Neural progenitor cell (in vitro differentiated cells): ENCODE results near the gene ANHX. TPM values are rescaled to one million over a fixed set of nuclear protein-coding genes. Genes with fewer than 3 reads are reported as not detected.

ENCODE experiments used
- DNase-seq: peaks from one replicate; pipeline ENCODE4 v3.0.0-alpha.2; 2016; ENCODE audit warnings: low spot score
- H2AFZ ChIP-seq: fragments of 200-600 bp; sonication (generic); replicated peaks from 2 replicates; pipeline ENCODE4 v1.6.1; 2016; ENCODE audit warnings: antibody characterized with exemption
- H3F3A ChIP-seq: fragments of 200-600 bp; sonication (generic); 2 replicates; pipeline ENCODE4 v1.6.1; 2016; ENCODE audit warnings: antibody characterized with exemption, low read depth
- H3K27ac ChIP-seq: fragments of 200-600 bp; sonication (generic); 2 replicates; pipeline ENCODE4 v1.5.1; 2016; ENCODE audit warnings: mild to moderate bottlenecking
- H3K27me3 ChIP-seq: fragments of 200-600 bp; sonication (generic); 2 replicates; pipeline ENCODE4 v1.6.1; 2016; ENCODE audit warnings: mild to moderate bottlenecking, moderate library complexity
- H3K36me3 ChIP-seq: fragments of 200-600 bp; sonication (generic); 2 replicates; pipeline ENCODE4 v1.5.1; 2016
- H3K4me1 ChIP-seq: fragments of 200-600 bp; sonication (generic); 2 replicates; pipeline ENCODE4 v1.6.1; 2016; ENCODE audit warnings: mixed run types
- H3K4me2 ChIP-seq: fragments of 200-600 bp; sonication (generic); 2 replicates; pipeline ENCODE4 v1.6.1; 2016
- H3K4me3 ChIP-seq: fragments of 200-600 bp; sonication (generic); 2 replicates; pipeline ENCODE4 v1.5.1; 2016
- H3K79me2 ChIP-seq: fragments of 200-600 bp; sonication (generic); 2 replicates; pipeline ENCODE4 v1.6.1; 2016; ENCODE audit warnings: low read depth
- H3K9ac ChIP-seq: fragments of 200-600 bp; sonication (generic); 2 replicates; pipeline ENCODE4 v1.6.1; 2016
- H3K9me3 ChIP-seq: fragments of 200-600 bp; sonication (generic); 2 replicates; pipeline ENCODE4 v1.5.1; 2016; ENCODE audit warnings: low read depth
- H4K20me1 ChIP-seq: fragments of 200-600 bp; sonication (generic); 2 replicates; pipeline ENCODE4 v1.6.1; 2016; ENCODE audit warnings: low read depth
- H3K27ac Mint-ChIP-seq: 3 replicates; pipeline ENCODE4 v1.8.0; 2021; ENCODE audit warnings: mixed read lengths
- H3K27me3 Mint-ChIP-seq: 2 replicates; pipeline ENCODE4 v1.8.0; 2022; ENCODE audit warnings: low read depth, mild to moderate bottlenecking, inconsistent platforms, moderate library complexity, mixed read lengths; ENCODE audit not compliant: insufficient read depth
- H3K36me3 Mint-ChIP-seq: 3 replicates; pipeline ENCODE4 v1.8.0; 2021; ENCODE audit warnings: mixed read lengths
- H3K4me1 Mint-ChIP-seq: 3 replicates; pipeline ENCODE4 v1.8.0; 2021; ENCODE audit warnings: mixed read lengths
- H3K4me3 Mint-ChIP-seq: 3 replicates; pipeline ENCODE4 v1.8.0; 2021; ENCODE audit warnings: mild to moderate bottlenecking, moderate library complexity, mixed read lengths
- H3K9me3 Mint-ChIP-seq: 3 replicates; pipeline ENCODE4 v1.8.0; 2020; ENCODE audit warnings: mixed read lengths
- CTCF ChIP-seq: fragments of 200-600 bp; sonication (generic); IDR thresholded peaks from 2 replicates; pipeline ENCODE4 v1.5.1; 2017; ENCODE audit warnings: antibody characterized with exemption, mild to moderate bottlenecking
- EZH2 ChIP-seq: fragments of 200-600 bp; sonication (generic); IDR thresholded peaks from 2 replicates; pipeline ENCODE4 v1.6.1; 2017; ENCODE audit warnings: antibody characterized with exemption, mild to moderate bottlenecking, moderate library complexity
- EZH2phosphoT487 ChIP-seq: fragments of 200-600 bp; sonication (generic); IDR thresholded peaks from 2 replicates; pipeline ENCODE4 v1.6.1; 2017; ENCODE audit warnings: antibody characterized with exemption
- total RNA-seq: library from RNA; depleted of rRNA; stranded (reverse); fragments of >200 nt; gene quantifications from 2 replicates; pipeline ENCODE4 v1.2.3, GENCODE V29; 2015; ENCODE audit warnings: low replicate concordance

ANHX gene
- total RNA-seq, 1 donor from 2014 or later: not detected

GRCh38 chr12:133251732-133252131 lies 16.1 kb upstream of the ANHX start:
- DNase-seq: no peak
- Histone ChIP-seq H3K4me3 (no peak overlapping the region), H3K4me2 (no peak overlapping the region), H2AFZ (no peak overlapping the region), H3F3A (no peaks in the 10 kb centered on the region), H3K9ac (no peak overlapping the region), H3K9me3 (peaks cover 7% of the 10 kb centered on the region), H4K20me1 (no peaks in the 10 kb centered on the region), H3K79me2 (no peaks in the 10 kb centered on the region), H3K36me3 (no peaks in the 10 kb centered on the region), H3K27me3 (no peaks in the 10 kb centered on the region), H3K27ac (no peak overlapping the region), H3K4me1 (no peaks in the 10 kb centered on the region)
- H3K27me3 Mint-ChIP-seq: peaks cover 8% of the 10 kb centered on the region
- H3K4me3 Mint-ChIP-seq: no peak overlapping the region
- peaks cover 50% of the 10 kb centered on the region for H3K9me3 Mint-ChIP-seq
- no peaks in the 10 kb centered on the region for H3K4me1 Mint-ChIP-seq
- no peaks in the 10 kb centered on the region for H3K36me3 Mint-ChIP-seq
- TF ChIP-seq EZH2 (no peak), CTCF (no peak), EZH2phosphoT487 (no peak)
- H3K27ac Mint-ChIP-seq: no peak overlapping the region

- TF ChIP-seq CTCF (no peak), EZH2phosphoT487 (no peak), EZH2 (no peak)
- no peaks in the 10 kb centered on the region for H3F3A ChIP-seq
- H3K36me3 Mint-ChIP-seq: peaks cover 4% of the 10 kb centered on the region
- H2AFZ ChIP-seq: no peak overlapping the region
- H3K9me3 ChIP-seq: peaks cover 8% of the 10 kb centered on the region
- H3K4me3 ChIP-seq: no peak overlapping the region
- H3K27ac Mint-ChIP-seq: no peak overlapping the region
- H3K4me2 ChIP-seq: no peak overlapping the region
- H3K9ac ChIP-seq: no peak overlapping the region
- H3K79me2 ChIP-seq: no peaks in the 10 kb centered on the region
- H3K4me1 Mint-ChIP-seq: no peaks in the 10 kb centered on the region
- H3K27me3 Mint-ChIP-seq: peaks cover 12% of the 10 kb centered on the region
- DNase-seq: no peak
- H3K36me3 ChIP-seq: no peaks in the 10 kb centered on the region
- no peaks in the 10 kb centered on the region for H4K20me1 ChIP-seq
- no peak overlapping the region for H3K4me3 Mint-ChIP-seq
- no peak overlapping the region for H3K27ac ChIP-seq
- peaks cover 64% of the 10 kb centered on the region for H3K9me3 Mint-ChIP-seq
- H3K4me1 ChIP-seq: no peaks in the 10 kb centered on the region
- H3K27me3 ChIP-seq: no peaks in the 10 kb centered on the region
These were observed 879 bp upstream of the ANHX start for GRCh38 chr12:133236556-133236955.

- Mint-ChIP-seq H3K27me3 (peaks cover 9% of the 10 kb centered on the region), H3K27ac (no peak overlapping the region), H3K4me1 (no peaks in the 10 kb centered on the region), H3K4me3 (no peak overlapping the region), H3K36me3 (peaks cover 4% of the 10 kb centered on the region), H3K9me3 (peaks cover 64% of the 10 kb centered on the region)
- Histone ChIP-seq H3K36me3 (no peaks in the 10 kb centered on the region), H3F3A (no peaks in the 10 kb centered on the region), H3K4me2 (no peak overlapping the region), H3K27me3 (no peaks in the 10 kb centered on the region), H3K27ac (no peak overlapping the region), H3K9me3 (peaks cover 8% of the 10 kb centered on the region), H3K9ac (no peak overlapping the region), H2AFZ (no peak overlapping the region), H3K4me1 (no peaks in the 10 kb centered on the region), H3K79me2 (no peaks in the 10 kb centered on the region), H4K20me1 (no peaks in the 10 kb centered on the region), H3K4me3 (no peak overlapping the region)
- TF ChIP-seq CTCF: no peak
- TF ChIP-seq EZH2: no peak
- no peak for TF ChIP-seq EZH2phosphoT487
- no peak for DNase-seq
These were observed 467 bp upstream of the ANHX start for GRCh38 chr12:133236144-133236543.
